Sigmoid colon (tissue), 4 donors: Measurements from ENCODE around the gene PPFIA4.

Source experiments
- CTCF ChIP-seq, 4 experiments: fragments of 450-650 bp in 3 of 4; fragments of 200-600 bp in 1 of 4; IDR thresholded peaks; one replicate each; pipeline ENCODE4 v1.5.1; 2016 to 2019; ENCODE audit warnings: antibody characterized with exemption in 4 of 4, mild to moderate bottlenecking in 3 of 4, moderate library complexity in 2 of 4
- EP300 ChIP-seq, 4 donors: sonication (generic); formaldehyde crosslinking; IDR thresholded peaks; one replicate each; pipeline ENCODE4 v1.6.1; 2017; ENCODE audit warnings: antibody characterized with exemption in 4 of 4
- POLR2A ChIP-seq, 2 donors: fragments of 450-650 bp; IDR thresholded peaks; one replicate each; pipeline ENCODE4 v1.6.1; 2016; ENCODE audit warnings: antibody characterized with exemption in 2 of 2, mild to moderate bottlenecking in 2 of 2, moderate library complexity in 2 of 2
- POLR2AphosphoS5 ChIP-seq, 4 donors: sonication (generic); formaldehyde crosslinking; IDR thresholded peaks; one replicate each; pipeline ENCODE4 v1.6.1; 2017; ENCODE audit warnings: antibody characterized with exemption in 4 of 4

- TF ChIP-seq POLR2A (IDR thresholded peaks at IDR 0.05) (no peak), CTCF (IDR thresholded peaks at IDR 0.05) (no peak), POLR2AphosphoS5 (IDR thresholded peaks at IDR 0.05) (no peak), EP300 (IDR thresholded peaks at IDR 0.05) (no peak)
Measured at GRCh38 chr1:203074610-203075009, 48.3 kb downstream of the PPFIA4 start.
